GM11168 (cell line): ENCODE measurements around the gene ME1.
"Not testable (repeated sequence)": the region's sequence is repeated elsewhere in the genome, so short reads cannot be mapped to it uniquely, and the experiment has no call there.

Experiments used
- in situ Hi-C: fragments of 300-500 bp; cut with MboI; formaldehyde crosslinking; loops from one replicate; pipeline ENCODE4 v1.12.0; 2022; ENCODE audit warnings: low sequenced_read_pairs; ENCODE audit not compliant: unreplicated experiment

Gene ME1

DNA sequence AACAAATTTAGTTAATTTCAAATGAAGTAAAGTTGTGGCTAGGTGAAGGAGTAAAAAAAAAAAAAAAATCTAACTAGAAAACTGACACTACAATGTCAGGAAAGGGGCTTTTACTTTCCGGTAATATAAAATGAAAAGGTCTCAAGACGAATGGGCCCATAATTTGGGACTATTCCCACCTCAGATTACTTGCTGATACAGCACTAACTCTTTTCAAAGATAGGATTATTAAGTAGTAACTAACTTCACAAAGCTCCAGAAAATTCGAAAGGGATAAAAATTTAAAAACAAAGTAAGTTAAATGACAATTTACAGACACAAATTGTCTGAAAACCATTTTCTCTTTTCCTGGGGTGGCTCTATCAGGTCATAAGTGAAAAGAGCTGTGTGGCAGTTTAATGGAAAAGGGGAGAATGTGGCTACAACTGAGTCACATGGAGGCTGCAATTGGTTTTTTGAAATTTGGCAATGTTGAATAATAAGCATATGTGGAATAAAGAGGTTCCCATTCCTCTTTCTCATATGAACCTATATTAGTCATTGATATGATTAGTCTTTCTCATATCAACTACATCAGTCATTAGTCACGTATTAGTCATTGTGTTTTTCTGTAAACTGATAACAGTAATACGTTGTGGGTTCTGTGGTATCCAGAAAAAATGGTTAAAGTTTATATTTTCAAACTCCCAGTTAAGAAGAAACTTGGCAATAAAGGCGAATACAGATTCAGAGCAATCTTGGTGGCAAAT, 159.7 kb downstream of the ME1 start:
- in situ Hi-C loops: no loop called here

GRCh38 chr6:83265384-83265783, 165.5 kb downstream of the ME1 start:
- in situ Hi-C loops: no loop called here

DNA sequence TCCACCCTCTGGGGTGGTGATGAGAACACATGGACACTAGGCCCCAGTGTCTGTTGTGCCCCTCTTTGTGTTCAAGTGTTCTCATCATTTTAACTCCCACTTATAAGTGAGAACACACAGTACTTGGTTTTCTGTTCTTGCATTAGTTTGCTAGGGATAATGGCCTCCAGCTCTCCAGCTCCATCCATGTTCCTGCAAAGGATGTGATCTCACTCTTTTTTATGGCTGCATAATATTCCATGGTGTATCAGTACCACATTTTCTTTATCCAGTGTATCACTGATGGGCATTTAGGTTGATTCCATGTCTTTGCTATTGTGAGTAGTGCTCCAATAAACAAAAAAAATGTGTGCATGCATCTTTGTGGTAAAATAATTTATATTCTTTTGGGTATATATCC, 170.3 kb downstream of the ME1 start:
- in situ Hi-C loops: no loop called here

GRCh38 chr6:83258517-83258916, 172.3 kb downstream of the ME1 start:
- in situ Hi-C loops: no loop called here

- in situ Hi-C loops: no loop called here
These were observed 173.1 kb downstream of the ME1 start for GRCh38 chr6:83257791-83258190.

GRCh38 chr6:83256719-83257118, 174.1 kb downstream of the ME1 start:
- in situ Hi-C loops: not testable (repeated sequence)

GRCh38 chr6:83252719-83253118, 178.1 kb downstream of the ME1 start:
- in situ Hi-C loops: no loop called here

GRCh38 chr6:83250235-83250634, 180.6 kb downstream of the ME1 start:
- in situ Hi-C loops: no loop called here

DNA sequence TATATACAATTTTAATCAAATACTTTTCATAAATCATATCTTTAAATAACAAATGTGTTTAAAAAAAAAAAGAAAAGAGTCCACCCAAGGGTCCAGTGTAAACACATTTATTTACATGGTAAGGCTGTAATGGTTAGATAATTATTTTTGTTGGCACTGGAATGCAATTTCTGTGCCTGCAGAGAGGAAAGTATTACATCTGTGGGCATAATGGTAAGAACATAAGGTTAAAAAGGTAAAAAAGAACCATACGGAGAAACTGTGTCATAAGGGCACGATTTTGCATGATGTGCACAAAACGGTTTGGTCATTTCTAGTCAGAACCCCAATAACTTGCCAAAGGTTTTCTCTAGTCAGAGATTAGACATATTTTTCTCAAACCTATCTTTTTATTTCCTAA, 183.4 kb downstream of the ME1 start:
- in situ Hi-C loops: no loop called here

- in situ Hi-C loops: no loop called here
These were observed 199.7 kb downstream of the ME1 start for GRCh38 chr6:83231146-83231545.

DNA sequence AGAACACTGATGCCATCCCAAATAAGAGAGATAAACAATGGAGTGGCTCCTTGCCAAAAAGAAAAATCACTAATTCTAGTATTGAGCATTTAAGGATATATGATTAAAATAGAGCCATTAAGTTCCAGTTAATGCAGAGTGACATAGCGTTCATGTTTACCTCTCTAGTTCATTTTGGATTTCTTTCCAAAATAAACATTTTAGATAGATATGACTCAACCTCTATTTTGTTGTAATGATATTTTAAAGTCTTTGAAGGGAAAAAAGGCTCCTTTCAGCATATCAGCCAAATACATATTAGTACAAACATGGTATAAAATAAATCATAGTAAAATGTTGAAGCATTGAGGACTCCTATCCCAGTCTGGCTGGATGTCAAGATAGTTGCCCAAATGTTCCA, 204.3 kb downstream of the ME1 start:
- in situ Hi-C loops: no loop called here

DNA sequence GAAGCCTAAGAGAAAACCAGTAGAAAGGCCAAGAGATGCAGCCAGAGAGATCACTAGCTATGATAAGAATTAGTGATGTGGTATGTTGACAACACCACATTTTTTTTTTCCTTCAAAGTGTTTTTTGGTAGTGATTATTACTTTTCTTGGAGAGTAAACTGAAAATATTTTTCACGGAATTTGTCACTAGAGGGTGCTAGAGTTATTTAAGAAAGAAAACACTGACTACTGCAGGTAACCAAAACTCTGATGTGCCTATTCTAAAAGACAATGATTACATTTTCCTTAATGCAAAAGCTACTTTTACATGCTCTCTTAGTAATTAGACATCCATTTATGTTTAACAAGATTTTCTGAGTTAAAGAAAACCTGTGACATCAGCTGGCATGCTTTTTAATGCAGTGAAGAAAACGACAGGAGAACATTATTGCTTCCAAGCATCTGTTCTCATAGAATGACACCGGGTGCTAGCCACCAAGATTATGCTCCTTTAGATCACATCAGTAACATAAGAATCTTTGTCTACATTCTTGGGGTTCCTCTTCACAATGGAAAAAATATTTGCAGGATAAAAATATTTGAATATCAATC, 208.9 kb downstream of the ME1 start:
- in situ Hi-C loops: loop anchor here (5.0 kb wide), 1 partner anchor 295 kb away; no protein-coding TSS in a partner anchor

DNA sequence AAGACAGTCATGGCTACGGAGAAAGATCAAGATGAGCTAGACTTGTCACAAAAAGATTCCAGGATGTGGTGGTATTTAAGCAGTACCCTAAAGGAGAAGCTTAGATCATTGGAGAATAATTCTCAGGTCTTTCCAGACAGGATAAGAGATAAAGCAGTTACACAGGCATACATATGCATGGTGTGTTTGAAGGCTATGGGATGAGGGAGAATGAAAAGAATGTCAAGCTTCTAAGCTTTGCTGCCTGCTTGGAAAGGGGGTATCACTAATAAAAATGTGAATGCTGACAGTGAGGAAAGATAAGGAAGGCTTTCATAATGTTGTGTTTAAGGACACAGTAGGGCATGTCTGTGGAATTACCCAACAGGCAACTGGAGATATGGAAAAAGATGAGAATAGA, 209.6 kb downstream of the ME1 start:
- in situ Hi-C loops: loop anchor here (5.0 kb wide), 1 partner anchor 296 kb away; no protein-coding TSS in a partner anchor

DNA sequence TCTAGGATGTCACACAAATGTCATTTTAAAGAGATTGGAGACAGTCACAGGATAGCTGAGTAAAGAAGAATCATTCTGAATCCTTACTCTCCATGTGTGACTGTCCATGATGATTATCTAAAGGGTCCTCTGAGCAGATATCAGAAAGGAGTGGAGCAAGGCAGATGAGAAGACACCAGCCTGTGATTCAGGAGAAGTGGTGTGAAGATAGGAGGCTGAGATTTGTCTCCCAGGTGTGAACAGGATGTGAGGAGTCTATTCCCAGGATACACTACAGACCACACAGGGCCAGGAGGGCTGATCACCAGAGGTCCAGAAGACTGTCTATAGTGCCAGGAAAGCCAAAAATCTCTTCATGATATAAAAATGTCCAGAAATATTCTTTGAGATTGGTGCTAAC, 210.7 kb downstream of the ME1 start:
- in situ Hi-C loops: loop anchor here (5.0 kb wide), 1 partner anchor 297 kb away; no protein-coding TSS in a partner anchor

DNA sequence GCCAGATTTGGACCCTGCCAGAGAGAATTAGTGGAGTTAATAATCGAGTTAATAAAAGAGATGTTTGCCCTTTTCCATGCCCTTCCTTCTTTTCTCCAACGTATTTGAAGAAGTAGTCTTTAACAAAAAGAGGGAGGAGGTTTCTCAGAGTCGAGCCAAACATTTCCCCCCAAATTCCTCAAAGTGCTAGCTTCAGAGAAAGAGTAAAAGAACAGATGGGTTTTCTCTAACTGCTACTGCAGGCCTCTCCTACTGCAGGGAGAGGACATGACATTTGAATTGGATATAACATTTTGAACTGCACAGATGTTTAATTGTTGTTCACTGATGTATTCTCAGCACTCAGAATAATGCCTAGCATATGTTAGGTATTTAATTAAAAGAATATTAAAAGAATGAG, 212.2 kb downstream of the ME1 start:
- in situ Hi-C loops: no loop called here

DNA sequence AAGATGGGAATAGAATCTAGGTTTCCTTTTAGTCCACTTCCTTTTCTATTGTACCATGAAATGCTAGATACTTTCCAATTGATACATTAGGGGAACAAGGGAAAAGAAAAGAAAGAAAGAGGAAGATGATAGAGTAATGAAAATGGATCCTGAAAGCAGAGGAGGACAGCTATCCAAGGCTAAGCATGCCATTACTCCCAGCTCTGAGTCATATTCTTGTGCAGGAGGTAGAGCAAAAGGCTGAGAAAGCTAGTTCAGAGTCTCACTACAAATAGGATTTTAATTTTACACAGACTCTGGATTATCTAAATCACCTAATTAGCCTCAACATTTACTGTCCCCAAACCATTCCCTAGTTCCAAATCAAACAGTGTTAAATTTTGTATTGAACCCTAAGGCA, 214.0 kb downstream of the ME1 start:
- in situ Hi-C loops: no loop called here

GRCh38 chr6:83215131-83216047, 215.5 kb downstream of the ME1 start:
- in situ Hi-C loops: no loop called here

- in situ Hi-C loops: no loop called here
These were observed 228.8 kb downstream of the ME1 start for GRCh38 chr6:83202031-83202430.

GRCh38 chr6:83199863-83200225, 231.0 kb downstream of the ME1 start:
- in situ Hi-C loops: no loop called here

GRCh38 chr6:83199173-83199862, 231.5 kb downstream of the ME1 start:
- in situ Hi-C loops: no loop called here
